H1 (cell line): ENCODE measurements around the gene IGFBP6. TPM values are rescaled to one million over a fixed set of nuclear protein-coding genes. Genes with fewer than 3 reads are reported as not detected.

ENCODE experiments used
- CTCF ChIA-PET: fragments of 300-600 bp; sonication (Branson Sonifier 250); formaldehyde crosslinking; loops from one replicate; lab custom pipeline; 2021; ENCODE audit not compliant: partially characterized antibody; lab: Charles Lee
- POLR2A ChIA-PET: fragments of 300-600 bp; sonication (Branson Sonifier 250); formaldehyde crosslinking; loops from one replicate; lab custom pipeline; 2021; ENCODE audit warnings: inconsistent platforms; ENCODE audit not compliant: partially characterized antibody; lab: Charles Lee
- DNase-seq, 2 experiments: peaks; one replicate each; pipeline versions ENCODE4 v3.0.0 to v3.0.0-alpha.2; 2010 to 2022; ENCODE audit warnings: low spot score in 2 of 2, low read depth in 1 of 2, mixed read lengths in 1 of 2
- FAIRE-seq: peaks from 2 replicates; lab custom pipeline; 2011; peaks lifted over from hg19 to GRCh38; lab: Jason Lieb, UNC
- H2AFZ ChIP-seq: 2 replicates; pipeline ENCODE4 v1.8.1; 2012; ENCODE audit warnings: low read length, inconsistent platforms
- H2AK5ac ChIP-seq: 2 replicates; pipeline ENCODE4 v1.6.1; 2013; ENCODE audit warnings: low read depth, low read length
- H2BK120ac ChIP-seq: replicated peaks from 2 replicates; pipeline ENCODE3; 2013; ENCODE audit warnings: low read depth, low read length, inconsistent platforms
- H2BK12ac ChIP-seq: 2 replicates; pipeline ENCODE4 v1.6.1; 2013; ENCODE audit warnings: low read depth, low read length
- H2BK15ac ChIP-seq: 2 replicates; pipeline ENCODE4 v1.6.1; 2013; ENCODE audit warnings: low read length
- H2BK20ac ChIP-seq: 2 replicates; pipeline ENCODE4 v1.6.1; 2013; ENCODE audit warnings: low read length
- H2BK5ac ChIP-seq: 2 replicates; pipeline ENCODE4 v1.6.1; 2013; ENCODE audit warnings: low read depth, low read length
- H3K14ac ChIP-seq: 2 replicates; pipeline ENCODE4 v1.6.1; 2013; ENCODE audit warnings: inconsistent platforms; ENCODE audit not compliant: insufficient read length
- H3K18ac ChIP-seq: 2 replicates; pipeline ENCODE4 v1.6.1; 2013; ENCODE audit warnings: low read length; ENCODE audit errors: extremely low read depth
- H3K23ac ChIP-seq: 2 replicates; pipeline ENCODE4 v1.6.1; 2013; ENCODE audit warnings: inconsistent platforms; ENCODE audit not compliant: insufficient read length
- H3K23me2 ChIP-seq: 2 replicates; pipeline ENCODE4 v1.6.1; 2013; ENCODE audit warnings: low read depth, low read length
- H3K27ac ChIP-seq: 2 replicates; pipeline ENCODE4 v1.6.1; 2011; ENCODE audit warnings: low read depth, low read length, inconsistent platforms
- H3K27me3 ChIP-seq, 4 experiments: replicated peaks in 1 of 4; 1 replicate in 1 of 4; 2 replicates in 3 of 4; pipeline versions ENCODE4 v1.6.1 to v1.8.1; 2011 to 2013; ENCODE audit warnings: low read length in 3 of 4, mild to moderate bottlenecking in 3 of 4, inconsistent platforms in 2 of 4, mixed read lengths in 2 of 4, moderate library complexity in 1 of 4; ENCODE audit not compliant: control insufficient read depth in 3 of 4, insufficient read depth in 3 of 4; ENCODE audit errors: extremely low read depth in 1 of 4
- H3K36me3 ChIP-seq, 4 experiments: 2 replicates each; pipeline versions ENCODE4 v1.6.1 to v1.8.1; 2011 to 2013; ENCODE audit warnings: mild to moderate bottlenecking in 4 of 4, low read length in 3 of 4, moderate library complexity in 2 of 4, control low read depth in 1 of 4, inconsistent platforms in 1 of 4; ENCODE audit not compliant: insufficient read depth in 4 of 4, control insufficient read depth in 2 of 4
- H3K4ac ChIP-seq: replicated peaks from 2 replicates; pipeline ENCODE3; 2013; ENCODE audit warnings: low read length, low read depth, mixed read lengths, inconsistent platforms; ENCODE audit not compliant: insufficient read length
- H3K4me1 ChIP-seq, 4 experiments: replicated peaks in 1 of 4; 1 replicate in 1 of 4; 2 replicates in 3 of 4; pipeline versions ENCODE4 v1.6.1 to v1.8.1; 2011 to 2013; ENCODE audit warnings: low read length in 3 of 4, inconsistent platforms in 2 of 4, mixed read lengths in 1 of 4; ENCODE audit not compliant: insufficient read depth in 4 of 4, control insufficient read depth in 3 of 4
- H3K4me2 ChIP-seq, 2 experiments: 2 replicates each; pipeline versions ENCODE4 v1.6.1 to v1.8.1; 2011 to 2013; ENCODE audit warnings: low read depth in 2 of 2, low read length in 2 of 2, control low read depth in 1 of 2, inconsistent platforms in 1 of 2, mild to moderate bottlenecking in 1 of 2; ENCODE audit not compliant: insufficient read depth in 1 of 2
- H3K4me3 ChIP-seq, 4 experiments: fragments of 200-600, 300-600 bp in 1 of 4; sonication (generic), shearing (Covaris generic), sonication (Bioruptor Twin) in 1 of 4; 2 replicates each; pipeline versions ENCODE4 v1.5.1 to v1.8.1; 2011 to 2016; ENCODE audit warnings: low read length in 4 of 4, low read depth in 3 of 4, control low read depth in 2 of 4, inconsistent platforms in 2 of 4, mild to moderate bottlenecking in 2 of 4, mixed read lengths in 1 of 4, moderate library complexity in 1 of 4; ENCODE audit not compliant: insufficient read depth in 2 of 4; ENCODE audit errors: extremely low read depth in 1 of 4
- H3K56ac ChIP-seq: replicated peaks from 2 replicates; pipeline ENCODE3; 2013; ENCODE audit warnings: low read depth, mild to moderate bottlenecking, mixed read lengths, low read length, inconsistent platforms; ENCODE audit not compliant: insufficient read length
- H3K79me1 ChIP-seq: 2 replicates; pipeline ENCODE4 v1.6.1; 2013; ENCODE audit warnings: low read depth, low read length, control low read depth
- H3K79me2 ChIP-seq, 2 experiments: 2 replicates each; pipeline versions ENCODE4 v1.6.1 to v1.8.1; 2012 to 2013; ENCODE audit warnings: low read length in 2 of 2, mild to moderate bottlenecking in 2 of 2, inconsistent platforms in 1 of 2; ENCODE audit not compliant: insufficient read depth in 2 of 2, control insufficient read depth in 1 of 2
- H3K9ac ChIP-seq, 4 experiments: replicated peaks in 1 of 4; 1 replicate in 1 of 4; 2 replicates in 3 of 4; pipeline versions ENCODE4 v1.6.1 to v1.8.1; 2011 to 2013; ENCODE audit warnings: low read depth in 3 of 4, low read length in 3 of 4, control low read depth in 2 of 4, mild to moderate bottlenecking in 2 of 4, moderate library complexity in 2 of 4, inconsistent platforms in 1 of 4; ENCODE audit errors: extremely low read depth in 1 of 4
- H3K9me3 ChIP-seq, 2 experiments: 2 replicates each; pipeline versions ENCODE4 v1.6.1 to v1.8.1; 2012 to 2013; ENCODE audit warnings: mild to moderate bottlenecking in 2 of 2, moderate library complexity in 2 of 2, control low read depth in 1 of 2, inconsistent platforms in 1 of 2, low read depth in 1 of 2, low read length in 1 of 2, mixed read lengths in 1 of 2; ENCODE audit not compliant: insufficient read depth in 2 of 2
- H4K20me1 ChIP-seq, 2 experiments: replicated peaks in 1 of 2; 2 replicates each; pipeline versions ENCODE3 to v1.8.1; 2011 to 2013; ENCODE audit warnings: inconsistent platforms in 2 of 2, low read length in 2 of 2, mild to moderate bottlenecking in 1 of 2; ENCODE audit not compliant: insufficient read depth in 2 of 2, control insufficient read depth in 1 of 2
- H4K5ac ChIP-seq: 2 replicates; pipeline ENCODE4 v1.6.1; 2013; ENCODE audit warnings: low read length, low read depth, mixed read lengths, inconsistent platforms; ENCODE audit not compliant: insufficient read length
- H4K8ac ChIP-seq: 2 replicates; pipeline ENCODE4 v1.8.0; 2013; ENCODE audit warnings: mild to moderate bottlenecking, moderate library complexity, low read length, inconsistent platforms; ENCODE audit not compliant: insufficient read depth; ENCODE audit errors: extremely low read depth
- H4K91ac ChIP-seq: replicated peaks from 2 replicates; pipeline ENCODE3; 2013; ENCODE audit warnings: low read length, mixed read lengths, inconsistent platforms; ENCODE audit not compliant: insufficient read length
- HDAC6 ChIP-seq: IDR thresholded peaks from one replicate; pipeline ENCODE4 v1.7.1; 2012; ENCODE audit warnings: low read depth, mild to moderate bottlenecking, inconsistent platforms, low read length, moderate library complexity
- JUN ChIP-seq: IDR thresholded peaks from 2 replicates; pipeline ENCODE4 v1.6.1; 2011; ENCODE audit warnings: low read depth, mild to moderate bottlenecking, improper control_type of control experiment, low read length
- MAFK ChIP-seq: IDR thresholded peaks from 2 replicates; pipeline ENCODE4 v1.6.1; 2012; ENCODE audit warnings: low read depth, mild to moderate bottlenecking, improper control_type of control experiment, low read length
- WGBS, 2 experiments: shearing (Covaris generic) in 1 of 2; methylation state at CpG; one replicate each; pipeline versions ENCODE4 v1.1.6 to v1.1.7; 2013 to 2015; ENCODE audit warnings: low lambda C conversion rate in 2 of 2, mixed read lengths in 2 of 2, inconsistent platforms in 1 of 2, low coverage in 1 of 2, missing lambda C conversion rate in 1 of 2; ENCODE audit not compliant: insufficient replicate concordance in 2 of 2, insufficient coverage in 1 of 2, insufficient read length in 1 of 2; ENCODE audit errors: extremely low coverage in 1 of 2, missing lambda C conversion rate in 1 of 2; 5-methylcytosine and 5-hydroxymethylcytosine counted together
- polyA plus RNA-seq, 7 experiments: library from polyadenylated mRNA; depleted of rRNA in 3 of 7; stranded (reverse) in 5 of 7; unstranded in 2 of 7; fragments of >200 nt in 5 of 7; fragments of 200-250 nt in 2 of 7; gene quantifications; 1 replicate in 5 of 7; 2 replicates in 1 of 7; 4 replicates in 1 of 7; pipeline versions ENCODE4 v1.2.1 to v1.2.3, GENCODE V29; 2011 to 2013; ENCODE audit warnings: missing spikeins in 2 of 7, mixed read lengths in 2 of 7
- total RNA-seq: library from RNA; stranded (reverse); fragmentation: NEBNext Ultra II Directional; extraction: Animal tissue kit (Norgen Biotek cat#: 25700); gene quantifications from 2 replicates; pipeline ENCODE4 v1.2.1, GENCODE V29; 2021
- TF ChIP-seq, protein P1 (sequence below): IDR thresholded peaks from 2 replicates; pipeline ENCODE4 v1.6.1; 2011; ENCODE audit warnings: low read depth, mild to moderate bottlenecking, low read length; ENCODE audit not compliant: insufficient read depth

IGFBP6 gene
- total and polyA plus RNA-seq, 2 of the 8 experiments (the other 6 are each of a cell fraction or from before 2014, with no cell fraction given): 13.7 to 14.7 TPM

DNA sequence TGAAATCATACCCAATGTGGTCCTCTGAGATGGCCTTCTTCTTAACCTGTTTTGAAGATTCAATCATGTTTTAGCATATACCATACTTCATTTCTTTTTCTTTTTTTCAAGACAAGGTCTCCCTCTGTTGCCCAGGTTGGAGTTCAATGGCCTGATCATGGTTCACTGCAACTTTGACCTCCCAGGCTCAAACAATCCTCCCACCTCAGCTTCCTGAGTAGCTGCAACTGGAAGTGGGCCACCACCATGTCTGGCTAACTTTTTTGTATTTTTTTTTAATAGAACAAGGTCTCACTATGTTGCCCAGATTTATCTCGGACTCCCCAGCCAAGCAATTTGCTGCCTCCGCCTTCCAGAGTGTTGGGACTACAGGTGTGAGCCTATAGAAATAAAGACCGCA is 36.3 kb downstream of the IGFBP6 start:
- Histone ChIP-seq H3K27ac (no peak overlapping the region), H3K9ac (no peak overlapping the region), H2BK5ac (no peak overlapping the region), H3K23ac (no peak overlapping the region), H4K5ac (no peak overlapping the region), H3K79me2 (no peaks in the 10 kb centered on the region), H2BK20ac (no peak overlapping the region), H3K4me3 (no peak overlapping the region), H2AFZ (no peak overlapping the region), H2BK120ac (no peak overlapping the region), H3K56ac (no peak overlapping the region), H4K8ac (no peak overlapping the region), H3K4ac (no peak overlapping the region), H2AK5ac (no peak overlapping the region), H2BK12ac (no peak overlapping the region), H3K4me2 (no peak overlapping the region), H3K14ac (no peak overlapping the region), H3K27me3 (no peaks in the 10 kb centered on the region), H3K4me1 (no peaks in the 10 kb centered on the region), H3K23me2 (no peaks in the 10 kb centered on the region), H3K79me1 (no peaks in the 10 kb centered on the region), H3K36me3 (no peaks in the 10 kb centered on the region), H3K18ac (no peak overlapping the region), H3K9me3 (no peaks in the 10 kb centered on the region), H2BK15ac (no peak overlapping the region), H4K91ac (no peak overlapping the region), H4K20me1 (no peaks in the 10 kb centered on the region)
- ChIA-PET CTCF (interaction anchor here (0.6 to 1.8 kb wide), 6 partner anchors 13 to 87 kb away, joined by 4 read pairs; no protein-coding TSS in a partner anchor), POLR2A (interaction anchor here (0.7 kb wide), 1 partner anchor 51 kb away, joined by 5 read pairs; no protein-coding TSS in a partner anchor)
- no peak for FAIRE-seq
- WGBS, 2 experiments: 92% methylated on average over 3 of the region's 3 CpGs; no CpG with 5 or more reads in 1 of the 2 experiments
- no peak for TF ChIP-seq JUN
- TF ChIP-seq, protein P1, sequence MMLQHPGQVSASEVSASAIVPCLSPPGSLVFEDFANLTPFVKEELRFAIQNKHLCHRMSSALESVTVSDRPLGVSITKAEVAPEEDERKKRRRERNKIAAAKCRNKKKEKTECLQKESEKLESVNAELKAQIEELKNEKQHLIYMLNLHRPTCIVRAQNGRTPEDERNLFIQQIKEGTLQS: no peak
- no peak for TF ChIP-seq MAFK
- no peak for TF ChIP-seq HDAC6
- DNase-seq: peak in 1 of 2 experiments; percentile 8
